ENCODE results near the gene CD244. TPM values are rescaled to one million over a fixed set of nuclear protein-coding genes. Genes with fewer than 3 reads are reported as not detected.

The CD244 gene
- total RNA-seq, 2 donors from 2014 or later = 0.49 to 0.58 TPM

- no peaks in the 10 kb centered on the region for H3K9me3 ChIP-seq
- H3K4me3 ChIP-seq = no peak overlapping the region
- intact Hi-C loops (cut with DNase I) = no loop called here
- H3K36me3 ChIP-seq = no peaks in the 10 kb centered on the region
- H3K27me3 ChIP-seq = no peaks in the 10 kb centered on the region
- H3K4me1 ChIP-seq = no peaks in the 10 kb centered on the region
- no peak for DNase-seq
- no peak overlapping the region for H3K27ac ChIP-seq
- no peak for TF ChIP-seq CTCF (IDR thresholded peaks at IDR 0.05)
- no peak overlapping the region for H3K9ac ChIP-seq (ENCODE audit: low read depth in 2 of 2, low read length in 2 of 2)
Observed at GRCh38 chr1:160814856-160815255, 47.8 kb downstream of the CD244 start.

GRCh38 chr1:160814316-160814715 lies 48.4 kb downstream of the CD244 start:
- no peak overlapping the region for H3K4me3 ChIP-seq
- no peaks in the 10 kb centered on the region for H3K36me3 ChIP-seq
- no peak overlapping the region for H3K27ac ChIP-seq
- no peak for TF ChIP-seq CTCF (IDR thresholded peaks at IDR 0.05)
- H3K9me3 ChIP-seq = no peaks in the 10 kb centered on the region
- no peaks in the 10 kb centered on the region for H3K27me3 ChIP-seq
- no peak overlapping the region for H3K9ac ChIP-seq (ENCODE audit: low read depth in 2 of 2, low read length in 2 of 2)
- H3K4me1 ChIP-seq = no peaks in the 10 kb centered on the region
- no peak for DNase-seq
- intact Hi-C loops (cut with DNase I) = no loop called here

GRCh38 chr1:160813215-160813614 lies 49.5 kb downstream of the CD244 start:
- no peak for DNase-seq
- intact Hi-C loops (cut with DNase I) = no loop called here
- no peaks in the 10 kb centered on the region for H3K9me3 ChIP-seq
- no peaks in the 10 kb centered on the region for H3K36me3 ChIP-seq
- no peaks in the 10 kb centered on the region for H3K27me3 ChIP-seq
- H3K4me1 ChIP-seq = no peaks in the 10 kb centered on the region
- TF ChIP-seq CTCF (IDR thresholded peaks at IDR 0.05) = no peak
- no peak overlapping the region for H3K9ac ChIP-seq (ENCODE audit: low read depth in 2 of 2, low read length in 2 of 2)
- no peak overlapping the region for H3K4me3 ChIP-seq
- H3K27ac ChIP-seq = no peak overlapping the region

GRCh38 chr1:160811147-160811546 lies 51.5 kb downstream of the CD244 start:
- no peak for TF ChIP-seq CTCF (IDR thresholded peaks at IDR 0.05)

GRCh38 chr1:160810486-160810885 lies 52.2 kb downstream of the CD244 start:
- no peak for DNase-seq
- intact Hi-C loops (cut with DNase I) = no loop called here

More at GRCh38 chr1:160811147-160811546, 51.5 kb downstream of the CD244 start:
- DNase-seq = no peak
- Histone ChIP-seq H3K4me3 (no peak overlapping the region), H3K4me1 (no peaks in the 10 kb centered on the region), H3K9me3 (no peaks in the 10 kb centered on the region), H3K36me3 (no peaks in the 10 kb centered on the region), H3K27me3 (no peaks in the 10 kb centered on the region), H3K27ac (no peak overlapping the region), H3K9ac (ENCODE audit: low read depth in 2 of 2, low read length in 2 of 2) (no peak overlapping the region)
- intact Hi-C loops (cut with DNase I) = no loop called here

More at GRCh38 chr1:160810486-160810885, 52.2 kb downstream of the CD244 start:
- TF ChIP-seq CTCF (IDR thresholded peaks at IDR 0.05) = no peak
- Histone ChIP-seq H3K9me3 (no peaks in the 10 kb centered on the region), H3K9ac (ENCODE audit: low read depth in 2 of 2, low read length in 2 of 2) (no peak overlapping the region), H3K27me3 (no peaks in the 10 kb centered on the region), H3K4me1 (no peaks in the 10 kb centered on the region), H3K4me3 (no peak overlapping the region), H3K36me3 (no peaks in the 10 kb centered on the region), H3K27ac (no peak overlapping the region)
